HG03558 (cell line): ENCODE measurements around the gene SF1.

ENCODE experiments used
- ATAC-seq: cut with Tn5 transposase; IDR thresholded peaks from one replicate; pipeline ENCODE4 v1.9.1; 2021; ENCODE audit warnings: moderate number of reproducible peaks; ENCODE audit not compliant: unreplicated experiment; ENCODE audit errors: extremely low read depth

SF1 gene

GRCh38 chr11:64731601-64732000 is 46.7 kb downstream of the SF1 start:
- ATAC-seq, result no peak

GRCh38 chr11:64729851-64730382 is 48.4 kb downstream of the SF1 start:
- no peak for ATAC-seq

GRCh38 chr11:64728757-64729365 is 49.5 kb downstream of the SF1 start:
- no peak for ATAC-seq

- no peak for ATAC-seq
Measured at GRCh38 chr11:64726867-64727530, 51.3 kb downstream of the SF1 start.

GRCh38 chr11:64726211-64726641 is 52.1 kb downstream of the SF1 start:
- ATAC-seq, result no peak

GRCh38 chr11:64724863-64725532 is 53.3 kb downstream of the SF1 start:
- no peak for ATAC-seq

- ATAC-seq, result no peak
Measured at GRCh38 chr11:64723907-64724862, 54.2 kb downstream of the SF1 start.

- ATAC-seq, result no peak
Measured at GRCh38 chr11:64723117-64723906, 55.0 kb downstream of the SF1 start, which contains the start of gene NRXN2. NRXN2 (minus strand) TSS chr11:64723197; CDS start chr11:64713699, 9,498 bp downstream.

- ATAC-seq, result no peak
Measured at GRCh38 chr11:64722141-64723065, 55.9 kb downstream of the SF1 start.

- ATAC-seq, result no peak
Measured at GRCh38 chr11:64721359-64721699, 57.0 kb downstream of the SF1 start.

GRCh38 chr11:64720640-64721358 is 57.5 kb downstream of the SF1 start:
- ATAC-seq, result no peak

- no peak for ATAC-seq
Measured at GRCh38 chr11:64720167-64720566, 58.2 kb downstream of the SF1 start.

- no peak for ATAC-seq
Measured at GRCh38 chr11:64719406-64719805, 58.9 kb downstream of the SF1 start.

- ATAC-seq, result no peak
Measured at GRCh38 chr11:64718780-64719124, 59.6 kb downstream of the SF1 start.

GRCh38 chr11:64718084-64718779 is 60.1 kb downstream of the SF1 start:
- ATAC-seq, result no peak

- ATAC-seq, result no peak
Measured at GRCh38 chr11:64717268-64717578, 61.1 kb downstream of the SF1 start.

GRCh38 chr11:64716473-64717267 is 61.7 kb downstream of the SF1 start:
- ATAC-seq, result no peak
